ENCODE measurements around the gene PPP1R14D.
"Not testable (repeated sequence)": the region's sequence is repeated elsewhere in the genome, so short reads cannot be mapped to it uniquely, and the experiment has no call there.

The PPP1R14D gene

DNA sequence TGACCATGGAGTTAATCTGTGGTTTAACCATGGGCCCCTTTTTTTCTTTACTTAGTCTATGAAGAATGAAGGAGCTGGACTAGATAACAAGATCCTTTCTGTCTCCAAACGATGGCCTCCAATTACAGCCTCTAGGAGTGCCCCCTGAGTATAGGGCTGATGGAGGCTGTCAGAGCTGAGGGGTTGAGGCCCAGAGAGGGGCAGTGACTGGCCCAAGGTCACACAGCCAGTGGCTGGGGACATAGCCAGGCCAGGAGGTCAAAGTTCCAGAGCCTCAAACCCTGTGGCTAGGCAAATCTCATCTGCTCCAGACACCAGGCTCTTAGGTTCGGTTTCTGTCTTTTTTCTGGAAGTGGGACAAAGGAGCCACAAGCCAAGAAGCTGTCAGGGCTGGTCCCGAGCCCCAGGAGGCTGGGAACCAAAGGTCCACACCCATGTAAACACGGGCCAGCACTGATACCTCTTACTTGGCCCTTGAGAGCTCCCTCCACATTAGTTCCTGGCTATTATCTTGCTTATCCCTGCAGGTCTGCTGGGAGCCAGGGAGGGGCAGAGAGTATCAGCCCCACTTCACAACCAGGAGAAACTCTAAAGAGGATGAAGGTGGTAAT is 35.3 kb upstream of the PPP1R14D start:
- Histone ChIP-seq H3K9me3 (ENCODE audit: control insufficient read depth, insufficient read depth, low read depth, low read length) (no peaks in the 10 kb centered on the region), H3K27me3 (ENCODE audit: control insufficient read depth, insufficient read depth, low read length) (no peaks in the 10 kb centered on the region), H3K4me3 (ENCODE audit: low read depth, low read length) (no peak overlapping the region), H3K36me3 (ENCODE audit: control insufficient read depth, insufficient read depth, low read length) (no peaks in the 10 kb centered on the region), H3K4me1 (ENCODE audit: control insufficient read depth, insufficient read depth, low read length) (no peaks in the 10 kb centered on the region; the same call in 1 of the 2 replicates), H3K27ac (ENCODE audit: low read depth, low read length) (no peak overlapping the region), H3K9ac (ENCODE audit: low read length) (no peak overlapping the region)

DNA sequence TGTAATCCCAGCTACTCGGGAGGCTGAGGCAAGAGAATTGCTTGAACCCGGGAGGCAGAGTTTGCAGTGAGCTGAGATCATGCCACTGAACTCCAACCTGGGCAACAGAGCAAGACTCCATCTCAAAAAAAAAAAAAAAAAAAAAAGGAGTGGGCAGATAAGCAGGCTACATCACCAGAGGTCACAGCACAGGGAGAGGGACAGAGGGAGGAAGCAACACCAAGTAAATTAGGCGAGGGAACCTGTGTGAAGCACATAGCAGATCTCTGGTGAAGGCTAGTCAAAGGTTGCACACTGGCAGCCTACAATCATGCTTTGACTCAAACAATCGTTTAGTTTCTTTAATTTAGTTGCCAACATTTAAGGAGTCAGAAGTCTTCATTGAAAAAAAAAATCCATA is 32.6 kb upstream of the PPP1R14D start:
- not testable (repeated sequence) for H3K27ac ChIP-seq (ENCODE audit: low read depth, low read length); H3K9ac ChIP-seq (ENCODE audit: low read length); H3K9me3 ChIP-seq (ENCODE audit: control insufficient read depth, insufficient read depth, low read depth, low read length); H3K4me3 ChIP-seq (ENCODE audit: low read depth, low read length); H3K27me3 ChIP-seq (ENCODE audit: control insufficient read depth, insufficient read depth, low read length); H3K4me1 ChIP-seq (ENCODE audit: control insufficient read depth, insufficient read depth, low read length)
- peaks cover 10% of the 10 kb centered on the region for H3K36me3 ChIP-seq (ENCODE audit: control insufficient read depth, insufficient read depth, low read length)

DNA sequence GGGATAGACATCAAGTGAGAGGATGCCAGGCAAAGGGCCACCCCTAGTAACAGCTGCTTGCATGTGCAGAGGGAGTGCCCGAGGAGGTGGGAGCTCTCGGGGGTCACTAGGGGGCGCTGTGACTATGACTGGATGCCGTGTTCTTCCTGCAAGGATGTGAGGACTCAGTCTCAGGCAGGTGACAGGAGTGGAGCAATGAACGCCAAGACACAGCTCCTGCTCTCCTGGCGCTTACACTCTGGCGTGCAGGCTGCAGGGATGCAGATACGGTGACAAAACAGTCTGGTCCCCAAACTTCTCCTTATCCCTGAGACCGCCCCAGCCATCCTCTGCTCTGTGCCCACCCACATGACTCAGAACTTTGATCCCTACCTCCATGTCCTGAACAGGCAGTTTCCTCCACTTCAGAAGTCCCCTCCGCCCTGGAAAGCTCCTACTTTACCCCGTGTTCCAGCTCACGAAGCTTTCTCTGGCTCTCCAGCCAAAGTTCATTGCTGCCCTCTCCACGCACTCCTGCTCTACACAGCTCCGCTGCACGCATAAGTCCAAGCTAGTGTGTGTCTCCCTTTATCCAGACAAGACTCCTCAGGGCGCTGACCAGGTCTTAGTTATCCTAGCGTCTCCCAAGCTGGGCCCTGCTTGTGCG is 30.8 kb upstream of the PPP1R14D start:
- H3K4me3 ChIP-seq (ENCODE audit: low read depth, low read length) = no peak overlapping the region
- no peak overlapping the region for H3K9ac ChIP-seq (ENCODE audit: low read length)
- H3K27me3 ChIP-seq (ENCODE audit: control insufficient read depth, insufficient read depth, low read length) = no peaks in the 10 kb centered on the region
- H3K27ac ChIP-seq (ENCODE audit: low read depth, low read length) = no peak overlapping the region
- peaks cover 29% of the 10 kb centered on the region for H3K36me3 ChIP-seq (ENCODE audit: control insufficient read depth, insufficient read depth, low read length)
- no peaks in the 10 kb centered on the region for H3K9me3 ChIP-seq (ENCODE audit: control insufficient read depth, insufficient read depth, low read depth, low read length)
- H3K4me1 ChIP-seq (ENCODE audit: control insufficient read depth, insufficient read depth, low read length) = no peaks in the 10 kb centered on the region; the same call in 1 of the 2 replicates

GRCh38 chr15:40858706-40859105 is 30.2 kb upstream of the PPP1R14D start:
- Histone ChIP-seq H3K4me3 (ENCODE audit: low read depth, low read length) (no peak overlapping the region), H3K27me3 (ENCODE audit: control insufficient read depth, insufficient read depth, low read length) (no peaks in the 10 kb centered on the region), H3K4me1 (ENCODE audit: control insufficient read depth, insufficient read depth, low read length) (no peaks in the 10 kb centered on the region; the same call in 1 of the 2 replicates), H3K9me3 (ENCODE audit: control insufficient read depth, insufficient read depth, low read depth, low read length) (no peaks in the 10 kb centered on the region), H3K36me3 (ENCODE audit: control insufficient read depth, insufficient read depth, low read length) (peaks cover 34% of the 10 kb centered on the region), H3K9ac (ENCODE audit: low read length) (no peak overlapping the region), H3K27ac (ENCODE audit: low read depth, low read length) (no peak overlapping the region)

- H3K9ac ChIP-seq (ENCODE audit: low read length) = no peak overlapping the region
- no peak overlapping the region for H3K27ac ChIP-seq (ENCODE audit: low read depth, low read length)
- H3K36me3 ChIP-seq (ENCODE audit: control insufficient read depth, insufficient read depth, low read length) = peaks cover 43% of the 10 kb centered on the region
- no peak overlapping the region for H3K4me3 ChIP-seq (ENCODE audit: low read depth, low read length)
- H3K27me3 ChIP-seq (ENCODE audit: control insufficient read depth, insufficient read depth, low read length) = no peaks in the 10 kb centered on the region
- H3K4me1 ChIP-seq (ENCODE audit: control insufficient read depth, insufficient read depth, low read length) = no peaks in the 10 kb centered on the region; the same call in 1 of the 2 replicates
- H3K9me3 ChIP-seq (ENCODE audit: control insufficient read depth, insufficient read depth, low read depth, low read length) = no peaks in the 10 kb centered on the region
Observed at GRCh38 chr15:40857601-40858341, 29.3 kb upstream of the PPP1R14D start.

DNA sequence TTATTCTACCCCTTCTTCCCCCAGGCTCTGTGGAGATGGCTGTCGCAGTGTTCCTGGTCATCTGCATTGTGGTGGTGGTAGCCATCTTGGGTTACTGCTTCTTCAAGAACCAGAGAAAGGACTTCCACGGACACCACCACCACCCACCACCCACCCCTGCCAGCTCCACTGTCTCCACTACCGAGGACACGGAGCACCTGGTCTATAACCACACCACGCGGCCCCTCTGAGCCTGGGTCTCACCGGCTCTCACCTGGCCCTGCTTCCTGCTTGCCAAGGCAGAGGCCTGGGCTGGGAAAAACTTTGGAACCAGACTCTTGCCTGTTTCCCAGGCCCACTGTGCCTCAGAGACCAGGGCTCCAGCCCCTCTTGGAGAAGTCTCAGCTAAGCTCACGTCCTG is 28.2 kb upstream of the PPP1R14D start:
- Histone ChIP-seq H3K9me3 (ENCODE audit: control insufficient read depth, insufficient read depth, low read depth, low read length) (no peaks in the 10 kb centered on the region), H3K27me3 (ENCODE audit: control insufficient read depth, insufficient read depth, low read length) (no peaks in the 10 kb centered on the region), H3K36me3 (ENCODE audit: control insufficient read depth, insufficient read depth, low read length) (peaks cover 49% of the 10 kb centered on the region), H3K4me1 (ENCODE audit: control insufficient read depth, insufficient read depth, low read length) (no peaks in the 10 kb centered on the region), H3K27ac (ENCODE audit: low read depth, low read length) (no peak overlapping the region), H3K9ac (ENCODE audit: low read length) (no peak overlapping the region), H3K4me3 (ENCODE audit: low read depth, low read length) (no peak overlapping the region)

DNA sequence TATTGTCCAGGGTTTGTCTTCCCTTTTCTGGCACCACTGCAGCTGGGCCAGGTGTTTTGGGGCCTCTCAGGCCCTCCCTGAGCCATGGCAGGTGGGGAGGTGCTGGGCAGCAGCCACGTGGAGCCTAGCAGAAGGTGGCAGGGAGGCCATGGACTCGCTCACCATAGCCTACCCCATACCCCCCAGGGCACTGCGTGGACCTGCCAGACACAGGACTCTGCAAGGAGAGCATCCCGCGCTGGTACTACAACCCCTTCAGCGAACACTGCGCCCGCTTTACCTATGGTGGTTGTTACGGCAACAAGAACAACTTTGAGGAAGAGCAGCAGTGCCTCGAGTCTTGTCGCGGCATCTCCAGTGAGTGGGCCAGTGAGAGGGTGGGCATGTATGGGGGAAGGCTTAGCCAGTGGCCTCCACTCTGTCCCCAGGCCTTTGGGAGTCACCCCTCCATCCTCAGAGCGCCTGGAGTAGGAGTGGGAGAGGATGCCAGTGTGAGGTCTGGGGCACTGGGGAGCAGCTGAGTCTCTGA is 27.3 kb upstream of the PPP1R14D start:
- H3K36me3 ChIP-seq (ENCODE audit: control insufficient read depth, insufficient read depth, low read length) = peaks cover 55% of the 10 kb centered on the region
- no peaks in the 10 kb centered on the region for H3K4me1 ChIP-seq (ENCODE audit: control insufficient read depth, insufficient read depth, low read length)
- no peak overlapping the region for H3K27ac ChIP-seq (ENCODE audit: low read depth, low read length)
- no peaks in the 10 kb centered on the region for H3K9me3 ChIP-seq (ENCODE audit: control insufficient read depth, insufficient read depth, low read depth, low read length)
- H3K9ac ChIP-seq (ENCODE audit: low read length) = no peak overlapping the region
- H3K27me3 ChIP-seq (ENCODE audit: control insufficient read depth, insufficient read depth, low read length) = no peaks in the 10 kb centered on the region
- H3K4me3 ChIP-seq (ENCODE audit: low read depth, low read length) = no peak overlapping the region

- no peak overlapping the region for H3K4me3 ChIP-seq (ENCODE audit: low read depth, low read length)
- H3K9ac ChIP-seq (ENCODE audit: low read length) = no peak overlapping the region
Observed at GRCh38 chr15:40854161-40854560, 25.7 kb upstream of the PPP1R14D start.

GRCh38 chr15:40853241-40853890 is 24.9 kb upstream of the PPP1R14D start:
- H3K27ac ChIP-seq (ENCODE audit: low read depth, low read length) = no peak overlapping the region

More at GRCh38 chr15:40854161-40854560, 25.7 kb upstream of the PPP1R14D start:
- H3K27ac ChIP-seq (ENCODE audit: low read depth, low read length) = no peak overlapping the region
- no peaks in the 10 kb centered on the region for H3K4me1 ChIP-seq (ENCODE audit: control insufficient read depth, insufficient read depth, low read length)
- H3K36me3 ChIP-seq (ENCODE audit: control insufficient read depth, insufficient read depth, low read length) = peaks cover 61% of the 10 kb centered on the region
- H3K9me3 ChIP-seq (ENCODE audit: control insufficient read depth, insufficient read depth, low read depth, low read length) = no peaks in the 10 kb centered on the region
- no peaks in the 10 kb centered on the region for H3K27me3 ChIP-seq (ENCODE audit: control insufficient read depth, insufficient read depth, low read length)

DNA sequence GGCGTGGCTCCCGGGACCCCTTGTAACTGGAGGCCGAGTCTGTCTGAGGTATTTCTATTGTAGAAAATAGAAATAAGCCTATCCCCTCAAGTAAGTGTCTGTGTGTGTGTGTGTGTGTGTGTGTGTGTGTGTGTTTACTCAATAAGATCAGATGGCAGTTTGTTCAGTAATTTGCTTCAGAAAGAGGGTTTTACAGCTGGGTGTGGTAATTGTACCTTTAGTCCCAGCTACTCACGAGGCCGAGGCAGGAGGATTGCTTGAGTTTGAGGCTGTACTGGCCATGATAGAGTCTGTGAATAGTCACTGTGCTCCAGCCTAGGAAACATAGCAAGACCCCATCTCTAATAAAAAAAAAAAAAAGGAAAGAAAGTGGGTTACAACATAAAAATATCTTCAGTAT is 24.0 kb upstream of the PPP1R14D start:
- no peaks in the 10 kb centered on the region for H3K27me3 ChIP-seq (ENCODE audit: control insufficient read depth, insufficient read depth, low read length)
- H3K9me3 ChIP-seq (ENCODE audit: control insufficient read depth, insufficient read depth, low read depth, low read length) = no peaks in the 10 kb centered on the region
- H3K9ac ChIP-seq (ENCODE audit: low read length) = no peak overlapping the region
- peaks cover 63% of the 10 kb centered on the region for H3K36me3 ChIP-seq (ENCODE audit: control insufficient read depth, insufficient read depth, low read length)
- no peak overlapping the region for H3K4me3 ChIP-seq (ENCODE audit: low read depth, low read length)
- H3K4me1 ChIP-seq (ENCODE audit: control insufficient read depth, insufficient read depth, low read length) = peaks cover 3% of the 10 kb centered on the region; the same call in 1 of the 2 replicates
- no peak overlapping the region for H3K27ac ChIP-seq (ENCODE audit: low read depth, low read length)

More at GRCh38 chr15:40853241-40853890, 24.9 kb upstream of the PPP1R14D start:
- Histone ChIP-seq H3K9me3 (ENCODE audit: control insufficient read depth, insufficient read depth, low read depth, low read length) (no peaks in the 10 kb centered on the region), H3K9ac (ENCODE audit: low read length) (no peak overlapping the region), H3K4me3 (ENCODE audit: low read depth, low read length) (no peak overlapping the region), H3K4me1 (ENCODE audit: control insufficient read depth, insufficient read depth, low read length) (no peaks in the 10 kb centered on the region), H3K27me3 (ENCODE audit: control insufficient read depth, insufficient read depth, low read length) (no peaks in the 10 kb centered on the region), H3K36me3 (ENCODE audit: control insufficient read depth, insufficient read depth, low read length) (peaks cover 63% of the 10 kb centered on the region)

Measured in HUES6 (cell line).